Activated CD4-positive, alpha-beta memory T cell treated with anti-CD3 and anti-CD28 coated beads, Interleukin-2, amount 10 ng/mL, durations not matched to agents 7 days and 5 days (primary cell): ENCODE results near the gene NOL11. TPM values are rescaled to one million over a fixed set of nuclear protein-coding genes. Genes with fewer than 3 reads are reported as not detected.
"Not testable (repeated sequence)": the region's sequence is repeated elsewhere in the genome, so short reads cannot be mapped to it uniquely, and the experiment has no call there.

ENCODE experiments used
- CTCF ChIA-PET: fragments of 350-600 bp; sonication (Branson Sonifier 250); formaldehyde crosslinking; loops from one replicate; lab custom pipeline; 2021; ENCODE audit warnings: antibody characterized with exemption, inconsistent platforms; lab: Charles Lee
- POLR2A ChIA-PET: fragments of 350-600 bp; sonication (Branson Sonifier 250); formaldehyde crosslinking; loops from one replicate; lab custom pipeline; 2021; ENCODE audit warnings: antibody characterized with exemption; lab: Charles Lee
- DNase-seq: peaks from one replicate; pipeline ENCODE4 v3.0.0-alpha.2; 2020
- H3K27ac Mint-ChIP-seq: one replicate; pipeline ENCODE4 v1.8.0; 2021; ENCODE audit warnings: mild to moderate bottlenecking, mixed read lengths
- H3K27me3 Mint-ChIP-seq: one replicate; pipeline ENCODE4 v1.8.0; 2021; ENCODE audit warnings: mixed read lengths
- H3K36me3 Mint-ChIP-seq: one replicate; pipeline ENCODE4 v1.8.0; 2021; ENCODE audit warnings: low read depth, mixed read lengths
- H3K4me1 Mint-ChIP-seq: one replicate; pipeline ENCODE4 v1.8.0; 2021; ENCODE audit warnings: mixed read lengths
- H3K4me3 Mint-ChIP-seq: one replicate; pipeline ENCODE4 v1.8.0; 2021; ENCODE audit warnings: mild to moderate bottlenecking, mixed read lengths
- H3K9me3 Mint-ChIP-seq: one replicate; pipeline ENCODE4 v1.8.0; 2021; ENCODE audit warnings: mixed read lengths
- total RNA-seq, 2 experiments: library from RNA; stranded (reverse); gene quantifications; one replicate each; pipeline ENCODE4 v1.2.3, GENCODE V29; 2021

NOL11 gene
- total RNA-seq, 2 experiments from 2014 or later: 33.2 to 34.4 TPM

DNA sequence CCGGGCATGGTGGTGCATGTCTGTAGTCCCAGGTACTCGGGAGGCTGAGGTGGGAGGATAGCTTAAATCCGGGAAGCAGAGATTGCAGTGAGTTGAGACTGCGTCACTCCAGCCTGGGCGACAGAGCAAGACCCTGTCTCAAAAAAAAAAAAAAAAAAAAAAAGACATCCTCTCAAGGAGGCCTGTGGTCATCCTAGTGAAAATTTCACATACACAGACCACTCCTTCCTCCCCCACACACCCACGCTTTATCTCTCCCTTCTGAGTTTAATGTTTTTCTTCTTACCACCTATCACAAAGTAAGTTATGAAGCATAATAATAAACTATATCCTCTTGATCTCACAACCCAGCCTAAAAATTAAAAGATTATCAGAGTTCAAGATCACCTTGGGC is 1.3 kb upstream of the NOL11 start:
- Mint-ChIP-seq H3K4me3 (peak overlapping the region; percentile 12), H3K9me3 (no peaks in the 10 kb centered on the region), H3K36me3 (peaks cover 10% of the 10 kb centered on the region), H3K4me1 (peaks cover 18% of the 10 kb centered on the region), H3K27ac (no peak overlapping the region), H3K27me3 (peaks cover 6% of the 10 kb centered on the region)
- ChIA-PET POLR2A (interaction anchor here (1.0 to 4.5 kb wide), 7 partner anchors 8 to 276 kb away, joined by 3 to 23 read pairs (median 3); partner anchors contain the start of gene BPTF), CTCF (interaction anchor here (1.2 to 2.7 kb wide), 4 partner anchors 26 to 353 kb away, joined by 3 to 12 read pairs (median 4); no protein-coding TSS in a partner anchor)
- DNase-seq: no peak

DNA sequence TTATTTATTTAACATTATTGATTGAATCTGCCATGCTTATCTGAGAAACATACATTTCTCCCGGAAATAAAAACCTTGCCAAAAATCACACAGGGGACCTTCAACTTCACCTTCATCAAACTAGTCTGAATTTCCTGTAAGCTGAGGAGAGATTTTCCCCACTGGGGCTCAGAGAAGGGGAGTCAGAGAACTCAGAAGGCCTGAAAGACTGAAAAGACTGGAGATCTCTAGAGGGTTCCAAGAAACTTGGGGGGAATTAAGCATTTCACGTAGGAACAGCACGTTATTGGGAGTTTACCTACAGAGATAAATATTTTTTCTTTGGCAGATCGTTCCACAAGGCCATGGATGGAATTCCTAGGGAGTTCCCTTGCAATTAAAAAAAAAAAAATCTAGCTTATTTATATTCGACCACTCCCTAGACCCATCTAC is 528 bp upstream of the NOL11 start:
- H3K36me3 Mint-ChIP-seq: peaks cover 18% of the 10 kb centered on the region
- H3K9me3 Mint-ChIP-seq: no peaks in the 10 kb centered on the region
- peak overlapping the region; percentile 94 for H3K4me3 Mint-ChIP-seq
- H3K27me3 Mint-ChIP-seq: peaks cover 3% of the 10 kb centered on the region
- CTCF ChIA-PET: interaction anchor here (0.6 to 2.7 kb wide), 12 partner anchors 9 to 354 kb away, joined by 3 to 12 read pairs (median 3); no protein-coding TSS in a partner anchor
- no peak for DNase-seq
- H3K4me1 Mint-ChIP-seq: peaks cover 24% of the 10 kb centered on the region
- H3K27ac Mint-ChIP-seq: peak overlapping the region; percentile 93
- POLR2A ChIA-PET: interaction anchor here (0.5 to 4.5 kb wide), 18 partner anchors 9 to 666 kb away, joined by 3 to 23 read pairs (median 3); partner anchors contain the start of genes BPTF, PITPNC1 and PSMD12

DNA sequence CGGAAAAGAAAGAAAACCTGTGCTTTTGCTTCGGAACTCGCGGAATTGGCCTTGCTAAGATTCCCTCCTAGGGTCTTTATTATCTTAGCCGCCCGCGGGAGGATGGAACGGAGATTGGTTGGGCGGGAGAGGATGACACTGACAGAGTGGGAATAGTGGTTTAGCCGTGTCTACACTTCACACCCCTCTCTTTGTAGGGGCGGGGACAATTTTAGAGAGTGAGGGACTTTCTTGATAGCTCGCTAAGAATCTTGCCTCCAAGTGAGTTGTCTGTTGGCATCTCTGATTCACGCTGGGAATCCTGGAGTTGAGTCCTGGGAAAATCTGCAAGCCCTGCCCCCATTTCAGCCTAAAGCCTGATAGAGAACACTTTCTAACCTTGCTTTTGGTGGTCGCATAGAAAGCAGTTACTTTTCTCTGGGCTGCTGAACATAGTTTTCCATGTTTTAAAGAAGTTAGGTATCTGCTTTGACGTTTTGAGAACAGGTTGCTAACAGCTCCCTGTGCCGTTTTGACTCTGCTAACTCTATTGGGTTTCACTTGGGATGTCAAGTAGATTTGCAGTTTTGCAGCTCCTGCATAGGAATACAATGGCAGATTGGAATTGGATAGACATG is 697 bp downstream of the NOL11 start:
- peak overlapping the region; percentile 94 for H3K4me3 Mint-ChIP-seq
- no peaks in the 10 kb centered on the region for H3K9me3 Mint-ChIP-seq
- peaks cover 24% of the 10 kb centered on the region for H3K4me1 Mint-ChIP-seq
- CTCF ChIA-PET: interaction anchor here (0.5 to 2.7 kb wide), 7 partner anchors 16 to 353 kb away, joined by 3 to 12 read pairs (median 3); partner anchors contain the start of gene BPTF
- peak overlapping the region; percentile 93 for H3K27ac Mint-ChIP-seq
- DNase-seq: no peak
- POLR2A ChIA-PET: interaction anchor here (0.8 to 4.5 kb wide), 14 partner anchors 9 to 742 kb away, joined by 3 to 23 read pairs (median 4); partner anchors contain the start of genes BPTF, HELZ, PITPNC1 and PSMD12
- no peaks in the 10 kb centered on the region for H3K27me3 Mint-ChIP-seq
- peaks cover 26% of the 10 kb centered on the region for H3K36me3 Mint-ChIP-seq

DNA sequence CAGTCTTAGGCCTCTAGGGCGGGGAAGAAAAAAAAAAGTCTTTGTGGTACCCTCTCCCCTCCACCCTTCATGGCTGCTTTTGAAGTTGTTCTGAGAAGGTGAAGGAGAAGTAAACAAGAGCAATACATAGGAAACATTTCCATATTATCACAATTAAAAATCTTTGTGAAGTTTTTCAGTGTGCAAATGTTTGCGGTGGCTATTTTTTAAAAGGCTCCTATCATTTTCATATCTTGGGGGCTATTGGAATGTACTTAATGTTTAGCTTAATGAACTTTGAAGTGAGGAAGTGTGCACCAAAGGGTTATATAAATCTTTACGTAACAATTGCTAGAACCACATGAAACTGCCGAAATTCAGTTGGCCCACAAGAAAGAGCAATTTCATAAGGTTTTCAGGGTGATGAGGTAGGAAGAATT is 7.6 kb downstream of the NOL11 start:
- H3K9me3 Mint-ChIP-seq: no peaks in the 10 kb centered on the region
- ChIA-PET POLR2A (interaction anchor here (0.7 kb wide), 1 partner anchor 126 kb away, joined by 4 read pairs; no protein-coding TSS in a partner anchor), CTCF (no interaction called here)
- peaks cover 77% of the 10 kb centered on the region for H3K36me3 Mint-ChIP-seq
- no peak for DNase-seq
- peaks cover 24% of the 10 kb centered on the region for H3K4me1 Mint-ChIP-seq
- peak overlapping the region; percentile 63 for H3K27ac Mint-ChIP-seq
- H3K4me3 Mint-ChIP-seq: no peak overlapping the region
- H3K27me3 Mint-ChIP-seq: no peaks in the 10 kb centered on the region

DNA sequence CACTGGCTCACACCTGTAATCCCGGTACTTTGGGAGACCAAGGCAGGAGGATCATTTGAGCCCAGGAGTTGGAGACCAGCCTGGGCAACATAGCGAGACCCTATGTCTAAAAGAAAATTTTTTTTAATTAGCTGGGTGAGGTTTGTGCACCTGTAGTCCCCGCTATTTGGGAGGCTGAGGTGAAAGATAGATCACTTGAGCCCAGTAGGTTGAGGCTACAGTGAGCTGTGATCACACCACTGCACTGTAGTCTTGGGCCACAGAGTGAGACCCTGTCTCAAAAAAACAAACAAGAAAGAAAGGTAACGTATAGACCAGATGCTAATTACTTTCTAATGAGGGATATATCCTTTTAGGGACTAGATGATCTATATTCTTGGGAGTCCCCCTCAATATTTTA is 8.1 kb downstream of the NOL11 start:
- DNase-seq: no peak
- Mint-ChIP-seq H3K9me3 (no peaks in the 10 kb centered on the region), H3K27ac (peak overlapping the region; percentile 63), H3K27me3 (no peaks in the 10 kb centered on the region), H3K4me3 (no peak overlapping the region), H3K4me1 (peaks cover 21% of the 10 kb centered on the region), H3K36me3 (peaks cover 78% of the 10 kb centered on the region)
- POLR2A ChIA-PET: interaction anchor here (0.7 kb wide), 1 partner anchor 125 kb away, joined by 4 read pairs; no protein-coding TSS in a partner anchor
- CTCF ChIA-PET: no interaction called here

DNA sequence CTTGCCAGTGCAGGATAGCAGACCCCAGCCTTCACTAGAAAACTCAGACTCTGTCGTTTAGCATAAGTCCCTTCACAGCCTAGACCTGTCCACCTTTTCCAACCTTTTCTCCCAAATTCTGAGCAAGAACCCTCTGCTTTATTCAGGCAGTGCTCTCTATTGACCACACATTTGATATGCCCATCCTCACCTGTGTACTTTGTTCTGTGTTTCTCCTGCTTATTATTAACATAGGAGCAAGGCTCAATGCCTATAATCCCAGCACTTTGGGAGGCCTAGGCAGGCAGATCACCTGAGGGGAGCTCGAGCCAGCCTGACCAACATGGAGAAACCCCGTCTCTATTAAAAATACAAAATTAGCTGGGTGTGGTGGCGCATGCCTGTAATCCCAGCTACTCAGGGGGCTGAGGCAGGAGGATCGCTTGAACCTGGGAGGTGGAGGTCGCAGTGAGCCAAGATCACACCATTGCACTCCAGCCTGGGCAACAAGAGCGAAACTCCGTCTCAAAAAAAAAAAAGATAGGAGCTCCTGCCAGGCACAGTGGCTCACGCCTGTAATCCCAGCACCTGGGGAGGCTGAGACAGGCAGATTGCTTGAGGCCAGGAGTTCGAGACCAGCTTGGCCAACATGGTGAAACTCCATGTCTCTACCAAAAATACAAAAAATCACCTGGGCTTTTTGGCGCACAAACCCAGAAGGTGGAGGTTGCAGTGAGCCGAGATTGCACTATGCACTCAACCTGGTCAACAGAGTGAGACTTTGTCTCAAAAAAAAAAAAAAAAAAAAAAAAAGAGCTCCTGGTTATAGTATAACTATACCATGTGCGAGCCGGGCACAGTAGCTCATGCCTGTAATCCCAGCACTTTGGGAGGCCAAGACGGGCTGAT is 9.7 kb downstream of the NOL11 start:
- H3K4me3 Mint-ChIP-seq, CTCF ChIA-PET, H3K27ac Mint-ChIP-seq, DNase-seq, H3K27me3 Mint-ChIP-seq, H3K9me3 Mint-ChIP-seq: not testable (repeated sequence)
- POLR2A ChIA-PET: interaction anchor here (1.1 to 1.6 kb wide), 2 partner anchors 9 to 10 kb away, joined by 3 to 5 read pairs; no protein-coding TSS in a partner anchor
- Mint-ChIP-seq H3K4me1 (peaks cover 14% of the 10 kb centered on the region), H3K36me3 (peaks cover 74% of the 10 kb centered on the region)

DNA sequence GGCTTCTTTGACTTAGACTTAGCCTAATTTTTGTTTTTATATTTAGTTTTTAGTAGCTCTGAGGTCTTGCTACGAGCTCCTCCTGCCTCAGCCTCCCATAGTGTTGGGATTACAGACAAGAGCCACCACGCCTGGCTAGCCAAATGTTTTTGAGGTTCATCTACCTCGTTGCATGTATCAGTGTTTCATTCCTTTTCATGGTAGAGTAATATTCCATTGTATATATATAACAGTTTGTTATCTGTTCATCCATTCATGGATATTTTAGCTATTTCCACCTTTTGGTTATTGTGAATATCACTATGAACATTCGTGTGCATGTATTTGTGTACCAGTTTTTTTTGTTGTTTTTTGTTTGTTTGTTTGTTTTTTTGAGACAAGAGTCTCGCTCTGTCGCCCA is 12.2 kb downstream of the NOL11 start:
- no peak for DNase-seq
- Mint-ChIP-seq H3K27me3 (no peaks in the 10 kb centered on the region), H3K4me1 (peaks cover 18% of the 10 kb centered on the region), H3K4me3 (no peak overlapping the region), H3K9me3 (no peaks in the 10 kb centered on the region), H3K36me3 (peaks cover 79% of the 10 kb centered on the region), H3K27ac (no peak overlapping the region)
- ChIA-PET POLR2A (interaction anchor here (0.6 kb wide), 1 partner anchor 9 kb away, joined by 3 read pairs; no protein-coding TSS in a partner anchor), CTCF (no interaction called here)

DNA sequence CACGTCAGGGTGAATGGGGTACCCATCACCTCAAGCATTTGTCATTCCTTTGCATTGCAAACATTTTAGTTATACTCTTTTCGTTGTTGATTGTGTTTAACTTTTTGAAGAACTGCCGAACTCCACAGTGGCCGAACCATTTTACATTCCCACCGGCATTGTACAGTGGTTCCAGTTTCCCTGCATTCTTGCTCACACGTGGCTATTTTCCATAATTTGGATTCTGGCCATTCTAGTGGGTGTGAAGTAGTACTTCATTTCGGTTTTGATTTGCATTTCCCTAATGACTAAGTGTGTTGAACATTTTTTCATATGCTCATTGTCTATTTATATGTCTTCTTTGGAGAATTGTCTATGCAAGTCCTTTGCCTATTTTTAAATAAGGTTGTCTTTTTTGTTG is 13.0 kb downstream of the NOL11 start:
- ChIA-PET CTCF (no interaction called here), POLR2A (no interaction called here)
- Mint-ChIP-seq H3K27me3 (no peaks in the 10 kb centered on the region), H3K27ac (no peak overlapping the region), H3K4me1 (peaks cover 10% of the 10 kb centered on the region), H3K4me3 (no peak overlapping the region), H3K36me3 (peaks cover 72% of the 10 kb centered on the region), H3K9me3 (no peaks in the 10 kb centered on the region)
- no peak for DNase-seq

DNA sequence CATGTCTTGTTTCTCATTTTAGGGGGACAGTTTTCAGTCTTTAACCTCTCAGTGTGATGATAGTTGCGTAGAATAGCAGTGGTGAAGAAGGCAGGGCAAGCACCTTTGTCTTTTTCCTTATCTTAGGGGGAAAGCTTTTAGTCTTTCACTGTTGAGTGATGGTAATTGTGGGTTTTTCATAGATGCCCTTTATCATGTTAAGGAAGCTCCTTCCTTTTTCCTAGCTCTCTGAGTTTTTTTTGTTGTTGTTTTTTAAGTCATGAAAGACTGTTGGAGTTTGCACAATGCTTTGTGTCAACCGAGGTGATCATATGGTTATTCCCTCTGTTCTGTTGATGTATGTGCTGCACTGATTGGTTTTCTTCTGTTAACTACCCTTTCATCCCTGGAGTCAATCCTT is 15.7 kb downstream of the NOL11 start:
- peaks cover 7% of the 10 kb centered on the region for H3K4me1 Mint-ChIP-seq
- no peak overlapping the region for H3K4me3 Mint-ChIP-seq
- H3K9me3 Mint-ChIP-seq: no peaks in the 10 kb centered on the region
- H3K27me3 Mint-ChIP-seq: no peaks in the 10 kb centered on the region
- ChIA-PET CTCF (no interaction called here), POLR2A (no interaction called here)
- peak overlapping the region; percentile 42 for H3K27ac Mint-ChIP-seq
- DNase-seq: no peak
- peaks cover 77% of the 10 kb centered on the region for H3K36me3 Mint-ChIP-seq

DNA sequence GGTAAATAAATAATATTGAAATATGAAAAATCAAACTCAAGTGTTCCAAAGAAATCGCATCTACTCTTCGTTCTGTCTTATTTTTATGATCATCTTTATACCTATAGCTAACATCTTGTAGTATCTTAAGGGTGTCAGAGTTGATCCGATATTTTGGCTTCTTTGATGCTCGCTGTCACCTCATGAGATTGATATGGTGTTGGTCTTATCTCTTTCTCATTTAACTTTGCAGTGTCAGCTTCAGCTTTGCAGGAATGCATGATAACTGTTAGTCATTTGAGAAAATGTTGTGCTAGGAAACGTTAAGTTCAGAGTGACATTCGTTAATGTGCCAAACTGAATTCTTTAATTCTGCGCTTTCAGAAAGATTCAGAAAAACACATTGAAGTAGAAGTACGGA is 19.4 kb downstream of the NOL11 start:
- no peaks in the 10 kb centered on the region for H3K27me3 Mint-ChIP-seq
- ChIA-PET POLR2A (no interaction called here), CTCF (no interaction called here)
- H3K4me3 Mint-ChIP-seq: no peak overlapping the region
- peaks cover 5% of the 10 kb centered on the region for H3K4me1 Mint-ChIP-seq
- H3K9me3 Mint-ChIP-seq: no peaks in the 10 kb centered on the region
- no peak for DNase-seq
- H3K36me3 Mint-ChIP-seq: peaks cover 61% of the 10 kb centered on the region
- no peak overlapping the region for H3K27ac Mint-ChIP-seq

DNA sequence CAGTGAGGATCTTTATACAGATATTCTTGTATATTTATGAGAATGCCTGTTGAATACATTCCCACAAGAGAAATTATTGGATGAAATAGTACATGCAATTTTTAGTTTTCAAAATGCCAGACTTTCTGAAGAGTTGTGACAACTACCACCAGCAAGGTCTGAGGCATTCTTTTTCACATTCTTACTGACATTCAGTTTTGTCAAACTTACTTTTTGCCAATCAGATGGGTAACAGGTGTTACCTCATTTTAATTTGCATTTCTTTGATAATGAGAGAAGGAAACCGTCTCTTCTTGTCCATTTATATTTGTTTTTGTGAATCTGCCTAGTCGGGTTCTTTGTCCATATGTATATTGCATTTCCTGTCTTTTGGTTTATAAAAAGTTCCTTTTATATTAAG is 24.3 kb downstream of the NOL11 start:
- ChIA-PET CTCF (no interaction called here), POLR2A (no interaction called here)
- no peaks in the 10 kb centered on the region for H3K4me1 Mint-ChIP-seq
- no peaks in the 10 kb centered on the region for H3K9me3 Mint-ChIP-seq
- no peak for DNase-seq
- H3K4me3 Mint-ChIP-seq: no peak overlapping the region
- peaks cover 55% of the 10 kb centered on the region for H3K36me3 Mint-ChIP-seq
- H3K27ac Mint-ChIP-seq: no peak overlapping the region
- H3K27me3 Mint-ChIP-seq: no peaks in the 10 kb centered on the region

DNA sequence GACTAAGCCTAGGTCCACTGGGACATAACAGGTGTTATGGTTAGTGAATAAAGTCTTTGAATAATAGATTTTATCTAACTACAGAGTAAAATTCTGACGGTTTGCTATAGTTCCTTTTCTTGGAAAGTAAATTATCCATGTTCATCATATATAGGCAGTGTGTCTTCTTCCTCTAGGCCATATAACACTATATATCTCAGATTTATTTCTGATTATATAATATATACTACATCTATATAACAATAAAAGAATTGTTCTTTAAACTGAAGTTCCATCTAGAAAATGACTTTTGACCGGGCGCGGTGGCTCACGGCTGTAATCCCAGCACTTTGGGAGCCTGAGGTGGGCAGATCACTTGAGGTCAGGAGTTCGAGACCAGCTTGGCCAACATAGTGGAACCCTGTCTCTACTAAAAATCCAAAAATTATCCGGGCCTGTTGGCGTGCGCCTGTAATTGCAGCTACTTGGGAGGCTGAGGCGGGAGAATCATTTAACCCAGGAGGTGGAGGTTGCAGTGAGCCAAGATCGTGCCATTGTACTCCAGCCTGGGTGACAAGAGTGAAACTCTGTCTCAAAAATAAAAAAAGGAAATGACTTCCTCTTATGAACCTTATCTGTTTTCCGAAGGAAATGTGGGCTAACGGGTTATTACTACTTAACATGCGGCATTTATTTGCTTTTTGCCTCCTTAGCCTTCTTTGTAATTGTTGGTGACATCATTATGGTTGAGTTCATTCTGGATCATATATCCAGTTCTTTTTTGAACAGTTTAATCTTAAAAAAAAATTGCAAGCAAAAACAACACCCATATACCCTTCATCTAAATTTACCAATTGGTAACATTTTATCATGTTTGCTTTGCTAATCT is 29.2 kb downstream of the NOL11 start:
- DNase-seq: no peak
- H3K27ac Mint-ChIP-seq: no peak overlapping the region
- no peak overlapping the region for H3K4me3 Mint-ChIP-seq
- peaks cover 60% of the 10 kb centered on the region for H3K36me3 Mint-ChIP-seq
- CTCF ChIA-PET: no interaction called here
- no peaks in the 10 kb centered on the region for H3K27me3 Mint-ChIP-seq
- POLR2A ChIA-PET: no interaction called here
- H3K9me3 Mint-ChIP-seq: no peaks in the 10 kb centered on the region
- H3K4me1 Mint-ChIP-seq: no peaks in the 10 kb centered on the region
